GM12878 (cell line): Measurements from ENCODE around the gene GALNT11. TPM values are rescaled to one million over a fixed set of nuclear protein-coding genes. Genes with fewer than 3 reads are reported as not detected.

Source experiments
- ATAC-seq: fragments of 200-7000 bp; cut with Tn5 transposase; 3 replicates; pipeline ENCODE4 v1.9.1; 2020; ENCODE audit warnings: mild to moderate bottlenecking, moderate library complexity
- BruUV-seq: library from RNA; stranded (reverse); fragments of 400-500 nt; replicated peaks from 2 replicates; lab custom pipeline; 2021; lab: Mats Ljungman, UMichigan
- CTCF ChIA-PET: fragments of 300-600 bp; sonication (Branson Sonifier 250); formaldehyde crosslinking; extraction: SDS; loops from one replicate; lab custom pipeline; 2021; ENCODE audit warnings: inconsistent platforms; lab: Yijun Ruan, JAX
- POLR2A ChIA-PET: fragments of 350-600 bp; formaldehyde crosslinking; extraction: SDS; loops from one replicate; lab custom pipeline; 2021; ENCODE audit warnings: inconsistent platforms; lab: Charles Lee
- RAD21 ChIA-PET: fragments of 300-600 bp; sonication (Branson Sonifier 250); formaldehyde crosslinking; loops from one replicate; lab custom pipeline; 2023; ENCODE audit warnings: antibody characterized with exemption; ENCODE audit not compliant: unreplicated experiment; lab: Charles Lee
- SMC1A ChIA-PET: fragments of 300-600 bp; sonication (Branson Sonifier 250); formaldehyde crosslinking; loops from one replicate; lab custom pipeline; 2023; ENCODE audit not compliant: unreplicated experiment, uncharacterized antibody; lab: Charles Lee
- DNase-seq: peaks from one replicate; pipeline ENCODE4 v3.0.0-alpha.2; 2011; ENCODE audit warnings: low read depth, low spot score
- FAIRE-seq: peaks from 3 replicates; lab custom pipeline; 2011; peaks lifted over from hg19 to GRCh38; lab: Jason Lieb, UNC
- H2AFZ ChIP-seq: 2 replicates; pipeline ENCODE4 v1.6.0; 2011; ENCODE audit warnings: low read depth, low read length, control low read depth; ENCODE audit not compliant: control insufficient read depth
- H3K27ac ChIP-seq: 2 replicates; pipeline ENCODE4 v1.5.1; 2011; ENCODE audit warnings: control low read depth; ENCODE audit not compliant: control insufficient read depth, insufficient read depth
- H3K27me3 ChIP-seq, 2 experiments: replicated peaks in 1 of 2; 2 replicates each; pipeline versions ENCODE4 v1.6.0 to v1.6.1; 2011; ENCODE audit warnings: low read length in 1 of 2; ENCODE audit not compliant: control insufficient read depth in 2 of 2, insufficient read depth in 2 of 2
- H3K36me3 ChIP-seq, 2 experiments: 2 replicates each; pipeline ENCODE4 v1.5.1; 2011; ENCODE audit warnings: low read length in 1 of 2; ENCODE audit not compliant: control insufficient read depth in 2 of 2, insufficient read depth in 2 of 2
- H3K4me1 ChIP-seq: 2 replicates; pipeline ENCODE4 v1.6.1; 2011; ENCODE audit warnings: mild to moderate bottlenecking, low read length, moderate library complexity, mixed read lengths; ENCODE audit not compliant: control insufficient read depth, insufficient read depth
- H3K4me2 ChIP-seq: 2 replicates; pipeline ENCODE4 v1.6.0; 2011; ENCODE audit warnings: control low read depth; ENCODE audit not compliant: control insufficient read depth, insufficient read depth
- H3K4me3 ChIP-seq: fragments of 200-600 bp; sonication (generic); 2 replicates; pipeline ENCODE4 v1.5.1; 2016
- H3K79me2 ChIP-seq: 2 replicates; pipeline ENCODE4 v1.6.0; 2011; ENCODE audit warnings: low read length; ENCODE audit not compliant: control insufficient read depth, insufficient read depth
- H3K9ac ChIP-seq: 2 replicates; pipeline ENCODE4 v1.8.0; 2011; ENCODE audit warnings: low read length, control low read depth, mixed read lengths; ENCODE audit not compliant: control insufficient read depth, insufficient read depth
- H3K9me3 ChIP-seq: replicated peaks from 3 replicates; pipeline ENCODE4 v1.5.1; 2011; ENCODE audit warnings: mild to moderate bottlenecking, low read length; ENCODE audit not compliant: control insufficient read depth, insufficient read depth
- H4K20me1 ChIP-seq: 2 replicates; pipeline ENCODE4 v1.6.0; 2011; ENCODE audit not compliant: control insufficient read depth, insufficient read depth
- ASH2L ChIP-seq: fragments of 300-600, 200-600 bp; sonication (generic); IDR thresholded peaks from 2 replicates; pipeline ENCODE4 v1.6.1; 2017; ENCODE audit warnings: low read depth, mild to moderate bottlenecking, borderline replicate concordance
- BCL11A ChIP-seq: IDR thresholded peaks from 2 replicates; pipeline ENCODE4 v1.6.1; 2011; ENCODE audit warnings: low read depth, low read length
- IKZF1 ChIP-seq: fragments of 450-650 bp; conservative IDR thresholded peaks from 2 replicates; pipeline ENCODE4 v1.6.1; 2017; ENCODE audit warnings: antibody characterized with exemption, mild to moderate bottlenecking
- KAT2A ChIP-seq: conservative IDR thresholded peaks from 2 replicates; pipeline ENCODE4 v1.6.1; 2011; ENCODE audit warnings: low read depth, low read length; ENCODE audit not compliant: control insufficient read depth
- KDM1A ChIP-seq: fragments of 200-600 bp; sonication (generic); IDR thresholded peaks from 2 replicates; pipeline ENCODE4 v1.6.1; 2016; ENCODE audit warnings: borderline replicate concordance
- KLF5 ChIP-seq: fragments of 450-650 bp; IDR thresholded peaks from 2 replicates; pipeline ENCODE4 v1.6.1; 2014; ENCODE audit warnings: mild to moderate bottlenecking; ENCODE audit not compliant: partially characterized antibody
- NR2F1 ChIP-seq: fragments of 450-650 bp; conservative IDR thresholded peaks from 2 replicates; pipeline ENCODE4 v1.6.1; 2017; ENCODE audit warnings: mild to moderate bottlenecking
- TAF1 ChIP-seq: IDR thresholded peaks from 2 replicates; pipeline ENCODE4 v1.6.1; 2011; ENCODE audit warnings: mild to moderate bottlenecking, low read depth, low read length, borderline replicate concordance
- YBX1 ChIP-seq: fragments of 450-650 bp; IDR thresholded peaks from 2 replicates; pipeline ENCODE4 v1.6.1; 2016; ENCODE audit warnings: antibody characterized with exemption
- ZNF207 ChIP-seq: fragments of 450-650 bp; IDR thresholded peaks from 2 replicates; pipeline ENCODE4 v1.6.1; 2014; ENCODE audit warnings: antibody characterized with exemption, mild to moderate bottlenecking, borderline replicate concordance
- ZNF217 ChIP-seq: fragments of 450-650 bp; IDR thresholded peaks from 2 replicates; pipeline ENCODE4 v1.6.1; 2017; ENCODE audit warnings: antibody characterized with exemption, mild to moderate bottlenecking
- ZNF24 ChIP-seq: fragments of 450-650 bp; IDR thresholded peaks from 2 replicates; pipeline ENCODE4 v1.6.1; 2017; ENCODE audit warnings: antibody characterized with exemption, mild to moderate bottlenecking
- WGBS: methylation state at CpG from one replicate; pipeline ENCODE4 v1.1.6; 2016; ENCODE audit warnings: low lambda C conversion rate; ENCODE audit not compliant: insufficient replicate concordance, insufficient coverage; ENCODE audit errors: missing lambda C conversion rate; 5-methylcytosine and 5-hydroxymethylcytosine counted together
- in situ Hi-C: fragments of 300-500 bp; cut with MboI; formaldehyde crosslinking; loops from 9 replicates; pipeline ENCODE4 v1.14.3; 2018; ENCODE audit warnings: mixed read lengths
- intact Hi-C: fragments of 100-400 bp; cut with micrococcal nuclease; formaldehyde crosslinking; loops from one replicate; pipeline ENCODE4 v1.14.2; 2022; ENCODE audit not compliant: unreplicated experiment
- polyA plus RNA-seq, 11 experiments: library from polyadenylated mRNA; depleted of rRNA in 4 of 11; unstranded in 6 of 11; stranded (reverse) in 5 of 11; fragments of >200 nt; fragmentation: Nextera tagmentation in 4 of 11; fragmentation: Illumina TruSeq in 1 of 11; extraction: Ambion mirVana in 4 of 11; extraction: Trizol in 1 of 11; gene quantifications; 1 replicate in 1 of 11; 2 replicates in 10 of 11; pipeline versions ENCODE4 v1.2.1 to v1.2.3, GENCODE V29; 2011 to 2016; ENCODE audit warnings: inconsistent platforms in 2 of 11, missing spikeins in 2 of 11, low read depth in 1 of 11
- total RNA-seq, 4 experiments: library from RNA; depleted of rRNA in 3 of 4; stranded (reverse); fragments of >200 nt in 3 of 4; fragmentation: Illumina TruSeq in 1 of 4; extraction: Trizol in 1 of 4; gene quantifications; 2 replicates each; pipeline versions ENCODE4 v1.2.1 to v1.2.3, GENCODE V29; 2013 to 2021
- TF ChIP-seq, protein P1 (sequence below): fragments of 450-650 bp; formaldehyde crosslinking; IDR thresholded peaks from 2 replicates; pipeline ENCODE4 v1.4.0; 2020; ENCODE audit warnings: mild to moderate bottlenecking, moderate library complexity
- TF ChIP-seq, protein P2 (sequence below): fragments of 450-650 bp; IDR thresholded peaks from 2 replicates; pipeline ENCODE4 v1.6.1; 2018; ENCODE audit warnings: borderline replicate concordance, mild to moderate bottlenecking; ENCODE audit not compliant: partially characterized antibody
- TF ChIP-seq, protein P3 (sequence below): fragments of 450-650 bp; IDR thresholded peaks from 2 replicates; pipeline ENCODE4 v1.6.1; 2016; ENCODE audit warnings: mild to moderate bottlenecking

The GALNT11 gene
- total and polyA plus RNA-seq, 10 of the 15 experiments (the other 5 are each of a cell fraction or from before 2014, with no cell fraction given), result 2.0 to 9.5 (median 6.4) TPM

DNA sequence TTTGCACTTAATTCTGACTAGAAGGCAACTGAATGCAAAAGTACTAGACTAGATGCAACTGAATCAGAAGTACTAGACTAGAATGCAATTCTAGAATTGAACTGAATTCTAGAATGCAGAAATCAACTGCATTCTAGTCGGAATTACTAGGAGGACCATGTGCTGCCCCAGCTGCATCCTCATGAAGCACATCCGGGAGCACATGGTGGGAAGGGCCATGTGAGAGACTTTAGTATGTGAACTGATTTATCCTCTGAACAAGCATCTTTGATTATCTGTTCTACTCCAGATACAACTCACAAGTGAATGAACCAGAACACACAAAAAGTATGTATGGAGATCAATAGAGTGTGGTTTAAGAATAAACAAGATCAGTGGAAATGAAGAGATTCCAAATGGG, 115.1 kb downstream of the GALNT11 start (continued):
- TF ChIP-seq, protein P1, sequence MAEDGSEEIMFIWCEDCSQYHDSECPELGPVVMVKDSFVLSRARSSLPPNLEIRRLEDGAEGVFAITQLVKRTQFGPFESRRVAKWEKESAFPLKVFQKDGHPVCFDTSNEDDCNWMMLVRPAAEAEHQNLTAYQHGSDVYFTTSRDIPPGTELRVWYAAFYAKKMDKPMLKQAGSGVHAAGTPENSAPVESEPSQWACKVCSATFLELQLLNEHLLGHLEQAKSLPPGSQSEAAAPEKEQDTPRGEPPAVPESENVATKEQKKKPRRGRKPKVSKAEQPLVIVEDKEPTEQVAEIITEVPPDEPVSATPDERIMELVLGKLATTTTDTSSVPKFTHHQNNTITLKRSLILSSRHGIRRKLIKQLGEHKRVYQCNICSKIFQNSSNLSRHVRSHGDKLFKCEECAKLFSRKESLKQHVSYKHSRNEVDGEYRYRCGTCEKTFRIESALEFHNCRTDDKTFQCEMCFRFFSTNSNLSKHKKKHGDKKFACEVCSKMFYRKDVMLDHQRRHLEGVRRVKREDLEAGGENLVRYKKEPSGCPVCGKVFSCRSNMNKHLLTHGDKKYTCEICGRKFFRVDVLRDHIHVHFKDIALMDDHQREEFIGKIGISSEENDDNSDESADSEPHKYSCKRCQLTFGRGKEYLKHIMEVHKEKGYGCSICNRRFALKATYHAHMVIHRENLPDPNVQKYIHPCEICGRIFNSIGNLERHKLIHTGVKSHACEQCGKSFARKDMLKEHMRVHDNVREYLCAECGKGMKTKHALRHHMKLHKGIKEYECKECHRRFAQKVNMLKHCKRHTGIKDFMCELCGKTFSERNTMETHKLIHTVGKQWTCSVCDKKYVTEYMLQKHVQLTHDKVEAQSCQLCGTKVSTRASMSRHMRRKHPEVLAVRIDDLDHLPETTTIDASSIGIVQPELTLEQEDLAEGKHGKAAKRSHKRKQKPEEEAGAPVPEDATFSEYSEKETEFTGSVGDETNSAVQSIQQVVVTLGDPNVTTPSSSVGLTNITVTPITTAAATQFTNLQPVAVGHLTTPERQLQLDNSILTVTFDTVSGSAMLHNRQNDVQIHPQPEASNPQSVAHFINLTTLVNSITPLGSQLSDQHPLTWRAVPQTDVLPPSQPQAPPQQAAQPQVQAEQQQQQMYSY, result no peak
- TF ChIP-seq KLF5 (no peak), ZNF217 (no peak), ZNF24 (no peak)
- TF ChIP-seq, protein P2, sequence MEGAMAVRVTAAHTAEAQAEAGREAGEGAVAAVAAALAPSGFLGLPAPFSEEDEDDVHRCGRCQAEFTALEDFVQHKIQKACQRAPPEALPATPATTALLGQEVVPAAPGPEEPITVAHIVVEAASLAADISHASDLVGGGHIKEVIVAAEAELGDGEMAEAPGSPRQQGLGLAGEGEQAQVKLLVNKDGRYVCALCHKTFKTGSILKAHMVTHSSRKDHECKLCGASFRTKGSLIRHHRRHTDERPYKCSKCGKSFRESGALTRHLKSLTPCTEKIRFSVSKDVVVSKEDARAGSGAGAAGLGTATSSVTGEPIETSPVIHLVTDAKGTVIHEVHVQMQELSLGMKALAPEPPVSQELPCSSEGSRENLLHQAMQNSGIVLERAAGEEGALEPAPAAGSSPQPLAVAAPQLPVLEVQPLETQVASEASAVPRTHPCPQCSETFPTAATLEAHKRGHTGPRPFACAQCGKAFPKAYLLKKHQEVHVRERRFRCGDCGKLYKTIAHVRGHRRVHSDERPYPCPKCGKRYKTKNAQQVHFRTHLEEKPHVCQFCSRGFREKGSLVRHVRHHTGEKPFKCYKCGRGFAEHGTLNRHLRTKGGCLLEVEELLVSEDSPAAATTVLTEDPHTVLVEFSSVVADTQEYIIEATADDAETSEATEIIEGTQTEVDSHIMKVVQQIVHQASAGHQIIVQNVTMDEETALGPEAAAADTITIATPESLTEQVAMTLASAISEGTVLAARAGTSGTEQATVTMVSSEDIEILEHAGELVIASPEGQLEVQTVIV, result no peak

DNA sequence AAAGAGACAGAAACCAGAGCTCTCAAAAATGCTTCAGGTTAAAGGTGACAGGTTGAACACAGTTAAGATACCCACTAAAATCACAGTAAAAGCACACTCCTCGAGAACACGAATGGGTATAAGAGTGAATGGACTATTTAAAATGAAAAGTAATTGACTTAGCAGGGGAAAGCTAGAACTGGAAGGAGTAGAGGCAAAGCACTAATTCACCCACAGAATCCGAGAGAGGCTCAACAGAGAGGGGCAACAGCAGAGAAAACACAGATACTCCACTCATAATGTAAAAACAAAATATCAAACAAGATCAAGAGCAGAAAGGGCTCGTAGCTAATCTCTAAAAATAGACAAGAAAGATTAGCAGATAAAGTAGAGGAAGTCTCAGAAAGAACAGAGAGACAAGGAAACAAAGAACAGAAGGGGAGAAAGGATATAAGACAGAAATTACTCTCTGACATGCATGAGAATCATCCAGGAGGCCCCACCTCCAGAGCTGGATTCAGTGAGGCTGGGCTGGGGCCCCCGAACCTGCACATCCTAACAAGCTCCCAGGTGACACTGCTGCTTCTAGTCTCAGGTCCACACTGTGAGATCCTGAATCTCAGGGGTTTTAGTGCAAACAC, 117.6 kb downstream of the GALNT11 start:
- RAD21 ChIA-PET, result no interaction called here
- Histone ChIP-seq H4K20me1 (no peaks in the 10 kb centered on the region), H2AFZ (no peak overlapping the region), H3K4me3 (no peak overlapping the region), H3K9ac (no peak overlapping the region), H3K36me3 (peaks cover 17 to 51% of the 10 kb centered on the region in 2 experiments), H3K27me3 (no peaks in the 10 kb centered on the region), H3K9me3 (no peaks in the 10 kb centered on the region), H3K4me2 (no peak overlapping the region), H3K4me1 (no peaks in the 10 kb centered on the region), H3K79me2 (no peaks in the 10 kb centered on the region), H3K27ac (no peak overlapping the region)
- WGBS, result 78% methylated on average over 5 of the region's 5 CpGs
- ATAC-seq (no peak), DNase-seq (no peak), FAIRE-seq (no peak)
- CTCF ChIA-PET, result interaction anchor here (1.0 kb wide), 1 partner anchor 20 kb away, joined by 4 read pairs; no protein-coding TSS in a partner anchor
- SMC1A ChIA-PET, result interaction anchor here (1.3 to 1.5 kb wide), 2 partner anchors 10 to 15 kb away, joined by 3 to 8 read pairs; no protein-coding TSS in a partner anchor
- POLR2A ChIA-PET, result no interaction called here
- no TSS peak for BruUV-seq
- intact Hi-C loops (no loop called here), in situ Hi-C loops (no loop called here)
- no peak for TF ChIP-seq KDM1A
- no peak for TF ChIP-seq IKZF1
- TF ChIP-seq KAT2A, result no peak
- TF ChIP-seq BCL11A, result no peak
- TF ChIP-seq NR2F1, result no peak
- TF ChIP-seq ASH2L, result no peak
- TF ChIP-seq, protein P3, sequence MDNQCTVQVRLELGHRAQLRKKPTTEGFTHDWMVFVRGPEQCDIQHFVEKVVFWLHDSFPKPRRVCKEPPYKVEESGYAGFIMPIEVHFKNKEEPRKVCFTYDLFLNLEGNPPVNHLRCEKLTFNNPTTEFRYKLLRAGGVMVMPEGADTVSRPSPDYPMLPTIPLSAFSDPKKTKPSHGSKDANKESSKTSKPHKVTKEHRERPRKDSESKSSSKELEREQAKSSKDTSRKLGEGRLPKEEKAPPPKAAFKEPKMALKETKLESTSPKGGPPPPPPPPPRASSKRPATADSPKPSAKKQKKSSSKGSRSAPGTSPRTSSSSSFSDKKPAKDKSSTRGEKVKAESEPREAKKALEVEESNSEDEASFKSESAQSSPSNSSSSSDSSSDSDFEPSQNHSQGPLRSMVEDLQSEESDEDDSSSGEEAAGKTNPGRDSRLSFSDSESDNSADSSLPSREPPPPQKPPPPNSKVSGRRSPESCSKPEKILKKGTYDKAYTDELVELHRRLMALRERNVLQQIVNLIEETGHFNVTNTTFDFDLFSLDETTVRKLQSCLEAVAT, result no peak
- no peak for TF ChIP-seq YBX1
- no peak for TF ChIP-seq ZNF207
- TF ChIP-seq KLF5, result no peak
- no peak for TF ChIP-seq TAF1
